GM12891 (cell line): Measurements from ENCODE around the gene LIMA1.
A peak's percentile ranks its signal among the peaks of the same experiment; 100 is the strongest.
"Not testable (repeated sequence)": the region's sequence is repeated elsewhere in the genome, so short reads cannot be mapped to it uniquely, and the experiment has no call there.

ENCODE experiments used
- DNase-seq: peaks from one replicate; pipeline ENCODE4 v3.0.0; 2011; ENCODE audit warnings: low spot score; ENCODE audit not compliant: insufficient read length
- FAIRE-seq: peaks from 2 replicates; lab custom pipeline; 2011; peaks lifted over from hg19 to GRCh38; lab: Jason Lieb, UNC
- PAX5 ChIP-seq: IDR thresholded peaks from 2 replicates; pipeline ENCODE4 v1.6.1; 2011; ENCODE audit warnings: low read length, moderate library complexity, mild to moderate bottlenecking; ENCODE audit not compliant: insufficient read depth, severe bottlenecking
- POLR2A ChIP-seq: IDR thresholded peaks from 2 replicates; pipeline ENCODE4 v1.6.1; 2011; ENCODE audit warnings: low read depth, low read length, control low read depth
- POLR2AphosphoS5 ChIP-seq: IDR thresholded peaks from 2 replicates; pipeline ENCODE4 v1.6.1; 2011; ENCODE audit warnings: low read depth, low read length, control low read depth
- POU2F2 ChIP-seq: IDR thresholded peaks from 2 replicates; pipeline ENCODE4 v1.6.1; 2011; ENCODE audit warnings: low read depth, mild to moderate bottlenecking, control low read depth, low read length, moderate library complexity
- SPI1 ChIP-seq: IDR thresholded peaks from 2 replicates; pipeline ENCODE4 v1.6.1; 2011; ENCODE audit warnings: low read depth, low read length, control low read depth
- TAF1 ChIP-seq: IDR thresholded peaks from 2 replicates; pipeline ENCODE4 v1.6.1; 2011; ENCODE audit warnings: low read depth, low read length, control low read depth

LIMA1 gene

GRCh38 chr12:50149311-50149710 is 134.0 kb downstream of the LIMA1 start:
- no peak for DNase-seq
- TF ChIP-seq SPI1 (no peak), TAF1 (no peak), PAX5 (no peak), POLR2AphosphoS5 (no peak), POU2F2 (no peak), POLR2A (no peak)
- FAIRE-seq = no peak

GRCh38 chr12:50148011-50148410 is 135.3 kb downstream of the LIMA1 start:
- DNase-seq, FAIRE-seq: not testable (repeated sequence)

GRCh38 chr12:50147281-50147680 is 136.0 kb downstream of the LIMA1 start:
- FAIRE-seq (no peak), DNase-seq (no peak)
- no peak for TF ChIP-seq POLR2A
- TF ChIP-seq POU2F2 = no peak
- no peak for TF ChIP-seq PAX5
- no peak for TF ChIP-seq SPI1
- no peak for TF ChIP-seq POLR2AphosphoS5
- TF ChIP-seq TAF1 = no peak

GRCh38 chr12:50145439-50145838 is 137.9 kb downstream of the LIMA1 start:
- DNase-seq = no peak
- no peak for FAIRE-seq
- no peak for TF ChIP-seq POLR2A

GRCh38 chr12:50142993-50143392 is 140.3 kb downstream of the LIMA1 start:
- DNase-seq = no peak
- no peak for FAIRE-seq
- TF ChIP-seq POU2F2 = no peak
- TF ChIP-seq POLR2AphosphoS5 = no peak

GRCh38 chr12:50132505-50133135 is 150.7 kb downstream of the LIMA1 start:
- TF ChIP-seq POLR2A = peak; percentile 19; the same call in 1 of the 2 replicates
- no peak for TF ChIP-seq SPI1

GRCh38 chr12:50129290-50129689 is 154.0 kb downstream of the LIMA1 start:
- FAIRE-seq (no peak), DNase-seq (no peak)
- TF ChIP-seq POLR2AphosphoS5 = no peak
- no peak for TF ChIP-seq POLR2A
- no peak for TF ChIP-seq TAF1
- TF ChIP-seq SPI1 = no peak
- TF ChIP-seq PAX5 = no peak
- TF ChIP-seq POU2F2 = no peak

More at GRCh38 chr12:50132505-50133135, 150.7 kb downstream of the LIMA1 start:
- FAIRE-seq (peak; percentile 45), DNase-seq (no peak)

- FAIRE-seq (no peak), DNase-seq (no peak)
- TF ChIP-seq POLR2A (no peak), SPI1 (no peak), PAX5 (no peak), TAF1 (no peak), POLR2AphosphoS5 (no peak), POU2F2 (no peak)
These were observed 155.8 kb downstream of the LIMA1 start for GRCh38 chr12:50127546-50127945.
